HG02943 (cell line): ENCODE data around the gene SDC3.

Source experiments
- ATAC-seq: cut with Tn5 transposase; IDR thresholded peaks from one replicate; pipeline ENCODE4 v1.9.1; 2021; ENCODE audit warnings: mild to moderate bottlenecking, low read depth, moderate library complexity; ENCODE audit not compliant: unreplicated experiment

SDC3 gene

GRCh38 chr1:30892671-30893073 lies 15.9 kb downstream of the SDC3 start:
- no peak for ATAC-seq

DNA sequence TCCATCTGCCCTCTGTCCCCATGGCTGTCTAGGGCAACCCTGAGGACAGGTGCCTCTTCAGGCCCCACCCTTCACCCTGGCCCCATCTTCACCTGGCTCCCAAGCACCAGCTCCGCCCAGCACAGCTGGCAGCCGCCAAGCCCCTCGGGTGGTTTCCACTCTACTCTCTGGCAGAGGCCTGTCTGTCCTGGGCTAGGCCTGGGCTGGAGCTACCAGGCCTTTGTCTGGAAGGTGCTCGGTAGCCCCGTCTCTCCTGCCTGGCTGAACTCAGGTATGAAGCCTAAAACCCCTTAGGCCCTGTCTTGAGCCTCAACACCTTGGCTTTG lies 17.4 kb downstream of the SDC3 start:
- no peak for ATAC-seq

DNA sequence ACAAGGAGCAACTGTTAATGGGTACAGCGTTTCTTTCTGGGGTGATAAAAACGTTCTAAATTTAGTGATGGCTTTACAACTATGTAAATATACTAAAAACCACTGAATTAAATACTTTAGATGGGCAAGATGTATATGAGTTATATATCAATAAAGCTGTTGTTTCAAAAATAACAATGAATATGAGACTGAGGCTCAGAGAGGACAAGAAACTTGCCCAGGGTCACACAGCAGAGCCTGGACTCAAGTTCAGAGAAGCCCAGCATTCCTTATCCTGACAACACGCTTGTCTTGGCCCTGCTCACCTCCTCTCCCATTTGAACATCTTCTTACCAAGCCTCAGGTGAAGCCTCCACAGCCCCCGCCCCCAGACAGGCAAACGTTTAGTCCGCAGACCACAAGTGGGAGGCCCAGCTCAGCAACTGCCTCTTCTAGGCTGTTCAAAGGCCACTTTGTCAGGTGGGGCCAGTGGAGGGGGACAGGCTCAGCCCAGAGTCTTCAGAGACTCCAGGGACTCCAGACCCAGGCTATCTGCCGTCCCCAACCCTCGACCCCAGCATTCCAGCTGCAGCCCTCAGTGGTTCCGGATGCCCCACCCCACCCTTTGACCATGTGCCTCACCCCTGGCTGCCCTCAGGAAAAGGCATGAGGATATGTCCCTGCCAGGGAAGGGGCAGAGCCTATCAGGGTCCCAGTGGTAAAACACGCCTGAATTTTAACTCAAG lies 17.9 kb downstream of the SDC3 start:
- ATAC-seq = no peak

GRCh38 chr1:30889511-30889910 lies 19.0 kb downstream of the SDC3 start:
- no peak for ATAC-seq

DNA sequence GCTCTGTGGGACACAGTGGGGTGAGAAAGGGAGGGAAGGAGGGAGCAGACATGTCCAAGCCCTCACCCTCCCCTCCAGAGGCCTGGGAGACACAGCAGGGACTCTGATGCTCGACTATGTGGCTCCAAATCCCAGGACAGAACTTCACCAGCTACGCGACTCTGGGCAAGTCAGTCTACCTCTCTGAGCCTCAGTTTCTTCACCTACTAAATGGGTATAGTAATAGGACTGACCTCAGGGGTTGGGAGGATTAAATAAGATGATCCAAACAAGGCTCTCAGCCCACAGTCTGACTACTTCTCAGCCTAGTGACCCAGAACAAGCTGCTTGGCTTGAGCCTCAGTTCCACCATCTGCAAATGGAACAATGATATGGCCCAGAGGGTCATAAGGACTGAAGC lies 19.6 kb downstream of the SDC3 start:
- ATAC-seq = no peak

- ATAC-seq = no peak
These were observed 20.2 kb downstream of the SDC3 start for GRCh38 chr1:30888391-30888790.

- ATAC-seq = no peak
These were observed 20.9 kb downstream of the SDC3 start for GRCh38 chr1:30887485-30888315.

DNA sequence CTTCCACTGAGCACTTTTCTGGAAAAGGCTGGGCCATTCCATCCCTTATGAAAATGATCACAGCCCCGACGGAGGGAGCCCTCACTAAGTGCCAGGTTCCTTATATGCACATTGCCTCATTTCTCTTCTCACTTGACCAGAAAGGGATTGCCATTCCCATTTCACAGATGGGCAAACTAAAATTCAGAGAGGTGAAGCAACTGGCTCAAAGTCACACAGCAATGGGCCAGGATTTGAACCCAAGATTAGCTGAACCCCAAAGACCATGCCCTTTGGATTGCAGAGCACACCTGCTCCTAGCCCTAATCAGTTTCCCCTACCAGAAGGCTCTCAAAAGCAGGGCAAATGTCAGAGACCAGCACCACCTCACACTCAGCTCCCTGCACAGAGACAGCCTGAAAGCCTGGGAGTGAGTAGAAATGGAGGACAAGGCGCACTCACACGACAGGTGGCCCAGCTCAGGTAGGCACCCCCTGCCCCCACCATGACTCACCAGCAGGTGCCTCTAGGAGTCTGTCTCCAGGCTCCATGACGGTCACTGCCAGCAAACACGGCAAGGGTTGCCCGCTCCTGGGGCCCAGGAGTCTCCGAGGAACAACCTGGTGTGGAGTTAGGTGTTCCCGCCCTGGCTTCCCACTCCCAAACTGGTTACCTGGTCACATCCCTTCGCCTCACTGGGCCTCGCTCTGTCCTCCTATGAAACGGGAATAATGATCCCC lies 21.7 kb downstream of the SDC3 start:
- no peak for ATAC-seq

- ATAC-seq = no peak
These were observed 22.7 kb downstream of the SDC3 start for GRCh38 chr1:30885570-30886522.

- no peak for ATAC-seq
These were observed 23.8 kb downstream of the SDC3 start for GRCh38 chr1:30884723-30885122.

DNA sequence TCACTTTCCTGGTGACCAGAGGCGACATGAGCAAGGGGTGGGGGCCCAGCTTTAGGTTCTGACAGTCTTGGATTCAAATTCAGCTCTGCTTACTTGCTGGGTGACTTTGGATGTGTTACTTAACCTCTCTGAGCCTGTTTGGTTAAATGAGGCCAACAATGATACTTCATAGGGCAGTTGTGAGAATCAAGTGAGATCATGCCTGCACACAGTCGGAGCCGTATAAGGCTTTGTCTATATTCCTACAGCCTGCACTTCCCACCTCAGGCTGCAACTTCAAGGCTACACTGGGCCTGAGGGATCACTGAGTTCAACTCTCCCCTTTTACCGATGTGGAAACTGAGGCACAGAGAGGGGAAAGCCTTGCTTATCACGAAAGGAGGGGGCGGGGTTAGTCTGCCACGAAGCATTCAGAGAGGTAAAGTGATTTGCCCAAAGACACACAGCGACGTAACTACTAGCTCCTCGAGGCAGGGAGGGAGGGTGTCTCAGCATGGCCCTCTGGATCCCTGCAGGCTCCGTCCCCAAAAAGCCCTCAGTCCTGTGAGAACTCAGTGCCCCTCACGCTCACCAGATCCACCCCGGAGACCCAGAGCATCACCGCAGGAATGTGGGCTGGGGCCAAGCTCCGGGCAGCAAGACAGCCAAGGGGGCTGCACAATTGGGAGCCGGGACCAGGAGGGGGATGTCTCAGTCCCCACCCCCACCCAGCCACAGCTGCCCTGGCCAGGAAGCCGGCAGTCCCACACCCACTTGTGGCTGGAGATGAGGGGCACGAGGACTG lies 25.0 kb downstream of the SDC3 start:
- no peak for ATAC-seq

- no peak for ATAC-seq
These were observed 25.7 kb downstream of the SDC3 start for GRCh38 chr1:30882678-30883388.

DNA sequence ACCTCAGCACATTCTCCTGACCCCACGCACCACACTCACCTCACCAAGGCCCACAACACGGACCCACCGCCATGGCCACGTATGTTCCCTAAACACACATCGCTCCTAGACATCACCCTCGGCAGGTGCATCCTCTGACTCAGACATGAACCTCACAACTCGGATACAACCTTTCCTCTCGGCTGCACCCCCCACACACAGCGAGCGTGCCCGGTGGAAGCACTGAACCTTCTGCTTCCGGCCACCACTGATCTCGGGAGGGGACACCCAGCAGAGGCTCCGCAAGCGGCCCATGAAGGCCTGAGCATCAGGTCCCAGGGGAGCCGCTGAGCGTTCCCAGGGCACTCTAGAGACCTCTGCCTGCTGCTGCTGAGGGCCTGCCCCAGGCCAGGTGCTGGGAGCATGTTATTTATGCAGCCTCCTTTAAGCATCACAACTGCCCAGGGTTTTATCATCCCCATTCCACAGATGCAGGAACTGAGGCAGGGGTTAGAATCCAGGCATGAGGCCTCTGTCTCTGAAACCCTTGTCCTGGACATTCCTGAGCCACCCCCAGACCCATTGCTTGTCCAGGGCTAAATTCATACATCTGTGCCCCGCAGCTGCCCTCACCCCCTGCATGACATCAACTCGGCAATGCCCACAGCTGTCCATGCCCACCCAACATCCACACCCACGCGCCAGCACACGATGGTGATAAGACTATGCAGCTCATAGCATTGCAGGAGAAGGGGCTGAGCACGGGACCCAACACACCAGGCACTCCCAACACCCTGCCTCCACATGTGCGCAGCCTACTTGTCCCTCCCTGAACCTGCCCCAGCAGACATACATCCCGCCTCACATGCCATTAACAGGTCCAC lies 27.0 kb downstream of the SDC3 start:
- ATAC-seq = peak; percentile 75

DNA sequence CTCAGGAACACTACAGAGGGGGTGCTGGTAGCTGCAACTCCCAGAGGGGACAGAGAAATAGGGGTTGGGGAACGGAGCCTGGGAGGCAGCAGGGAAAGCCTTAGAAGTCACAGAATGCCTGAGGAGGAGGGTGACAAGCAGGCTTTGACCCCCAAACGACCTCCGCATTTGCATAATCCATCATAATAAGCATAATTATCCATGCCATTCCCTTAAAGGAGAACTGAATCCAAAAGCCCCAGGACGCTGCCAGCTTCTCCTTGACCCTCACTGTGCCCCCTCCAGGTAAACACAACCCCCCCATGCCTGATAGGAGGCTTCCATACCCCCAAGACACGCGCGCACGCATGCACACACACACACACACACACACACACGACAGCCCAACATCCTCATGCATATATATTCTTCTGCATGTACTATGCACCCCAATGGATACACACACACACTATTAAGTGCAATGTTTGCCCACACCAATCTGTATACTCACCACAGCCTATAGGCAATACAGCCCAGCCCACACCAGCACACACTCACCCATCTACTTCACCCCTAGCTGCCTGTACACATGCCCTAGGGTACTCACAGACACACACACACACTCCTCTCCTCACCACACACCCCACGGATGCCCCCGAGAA lies 27.8 kb downstream of the SDC3 start:
- ATAC-seq = no peak

DNA sequence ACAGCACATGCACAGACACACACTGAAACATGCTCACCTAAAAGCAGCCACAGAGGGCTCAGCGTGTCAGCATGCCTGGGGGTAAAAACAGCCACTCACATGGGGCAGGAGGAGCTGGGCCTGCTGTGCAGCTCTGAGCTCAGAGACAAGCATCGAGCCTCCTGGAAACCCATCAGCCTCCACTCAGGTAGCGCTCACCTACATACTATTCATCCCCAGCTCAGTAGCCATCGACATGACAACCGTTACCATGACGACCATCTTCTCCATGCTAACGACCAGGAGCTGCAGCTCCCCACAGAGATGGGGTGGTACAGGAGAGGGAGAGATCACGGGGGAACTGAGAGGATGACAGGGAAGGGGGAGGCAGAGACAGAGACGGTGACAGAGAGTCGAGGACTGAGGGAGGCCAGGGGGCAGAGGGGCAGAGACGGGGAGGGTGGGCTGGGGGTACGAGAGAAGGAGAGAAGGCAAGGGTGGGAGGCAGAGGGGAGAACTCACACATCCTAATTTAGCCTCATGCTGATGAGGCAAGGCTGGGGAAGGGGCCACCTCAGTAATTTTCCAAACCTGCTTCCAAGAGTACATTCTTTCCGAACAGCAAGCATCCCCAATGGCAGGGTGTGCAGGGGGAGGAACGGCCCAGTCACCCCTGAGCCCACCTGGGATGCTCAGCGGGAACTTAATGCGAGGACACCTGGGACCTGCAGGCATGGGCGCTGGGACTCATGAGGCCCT lies 28.4 kb downstream of the SDC3 start:
- no peak for ATAC-seq

DNA sequence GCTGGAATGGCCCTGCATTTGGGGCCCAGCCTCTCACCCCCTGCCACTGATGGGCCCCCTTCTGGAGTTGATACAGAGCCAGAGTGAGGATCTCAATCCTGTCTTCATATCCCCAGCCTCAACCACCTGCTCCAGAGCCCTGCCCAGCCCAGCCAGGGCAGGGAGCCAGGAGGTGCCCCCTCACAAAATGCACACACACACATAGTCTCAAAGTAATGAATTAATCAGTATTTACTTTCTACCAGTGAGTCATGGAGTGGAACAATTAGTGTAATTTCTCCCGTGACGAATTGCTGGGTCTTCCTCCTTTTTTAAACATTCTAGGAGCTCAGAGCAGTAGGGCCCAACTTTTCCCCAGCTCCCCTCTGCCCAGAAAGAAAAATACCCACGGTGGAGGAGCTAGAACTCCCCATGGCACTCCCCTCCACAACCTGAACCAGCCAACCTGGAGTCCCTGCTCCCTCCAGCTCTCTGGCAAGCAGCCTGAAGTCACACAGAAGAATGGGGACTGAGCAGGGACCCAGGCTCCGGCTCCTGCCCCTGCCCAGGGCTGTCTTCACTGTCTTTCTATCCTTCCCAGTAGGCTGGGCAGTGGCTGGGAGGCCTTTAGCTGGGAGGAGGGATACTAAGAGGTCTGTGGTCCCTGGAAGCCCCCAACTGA lies 29.3 kb downstream of the SDC3 start:
- ATAC-seq = no peak
